ENCODE measurements around the gene RPS6KA4. TPM values are rescaled to one million over a fixed set of nuclear protein-coding genes. Genes with fewer than 3 reads are reported as not detected.

Gene RPS6KA4
- polyA plus RNA-seq, 1 experiment = 33.8 TPM

DNA sequence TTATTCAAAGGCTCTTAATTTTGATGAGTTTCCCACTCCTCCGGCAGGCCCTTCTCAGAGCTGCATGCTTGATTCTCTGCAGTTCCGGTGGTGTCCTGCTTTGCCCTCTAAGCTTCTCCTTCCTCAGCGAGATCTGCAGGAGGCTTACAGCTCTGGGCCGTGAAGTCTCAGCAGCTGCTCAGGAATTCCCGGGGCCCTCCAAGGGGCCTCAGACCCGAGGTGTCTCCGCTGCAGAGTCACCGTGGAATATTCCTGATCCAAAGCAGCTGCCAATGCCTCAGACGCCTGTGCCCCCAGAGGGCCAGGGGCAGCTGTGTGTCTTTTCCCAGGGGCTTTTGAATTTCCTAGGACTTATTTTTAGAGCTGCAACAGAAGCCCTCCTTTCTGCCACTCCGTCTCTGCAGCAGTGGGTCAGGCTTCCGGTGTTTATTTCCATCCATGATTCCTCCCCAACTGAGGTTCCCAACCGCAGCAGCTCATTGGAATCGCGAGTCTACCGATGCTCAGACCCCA is 37.2 kb downstream of the RPS6KA4 start:
- Histone ChIP-seq H3K27me3 (ENCODE audit: control insufficient read depth, insufficient read depth, low read length) (peaks cover 2% of the 10 kb centered on the region; the same call in 1 of the 2 replicates), H3K4me3 (ENCODE audit: low read depth, low read length) (no peak overlapping the region), H3K36me3 (ENCODE audit: control insufficient read depth, insufficient read depth, low read length) (no peaks in the 10 kb centered on the region)
- ChIA-PET POLR2A (no interaction called here), CTCF (interaction anchor here (0.6 to 2.2 kb wide), 3 partner anchors 11 to 192 kb away, joined by 3 to 6 read pairs (median 6); no protein-coding TSS in a partner anchor)
- no peak for DNase-seq (ENCODE audit: low read depth)
- TF ChIP-seq, protein P1, sequence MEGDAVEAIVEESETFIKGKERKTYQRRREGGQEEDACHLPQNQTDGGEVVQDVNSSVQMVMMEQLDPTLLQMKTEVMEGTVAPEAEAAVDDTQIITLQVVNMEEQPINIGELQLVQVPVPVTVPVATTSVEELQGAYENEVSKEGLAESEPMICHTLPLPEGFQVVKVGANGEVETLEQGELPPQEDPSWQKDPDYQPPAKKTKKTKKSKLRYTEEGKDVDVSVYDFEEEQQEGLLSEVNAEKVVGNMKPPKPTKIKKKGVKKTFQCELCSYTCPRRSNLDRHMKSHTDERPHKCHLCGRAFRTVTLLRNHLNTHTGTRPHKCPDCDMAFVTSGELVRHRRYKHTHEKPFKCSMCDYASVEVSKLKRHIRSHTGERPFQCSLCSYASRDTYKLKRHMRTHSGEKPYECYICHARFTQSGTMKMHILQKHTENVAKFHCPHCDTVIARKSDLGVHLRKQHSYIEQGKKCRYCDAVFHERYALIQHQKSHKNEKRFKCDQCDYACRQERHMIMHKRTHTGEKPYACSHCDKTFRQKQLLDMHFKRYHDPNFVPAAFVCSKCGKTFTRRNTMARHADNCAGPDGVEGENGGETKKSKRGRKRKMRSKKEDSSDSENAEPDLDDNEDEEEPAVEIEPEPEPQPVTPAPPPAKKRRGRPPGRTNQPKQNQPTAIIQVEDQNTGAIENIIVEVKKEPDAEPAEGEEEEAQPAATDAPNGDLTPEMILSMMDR (IDR thresholded peaks at IDR 0.05; ENCODE audit: insufficient read depth, low read depth, low read length) = no peak

DNA sequence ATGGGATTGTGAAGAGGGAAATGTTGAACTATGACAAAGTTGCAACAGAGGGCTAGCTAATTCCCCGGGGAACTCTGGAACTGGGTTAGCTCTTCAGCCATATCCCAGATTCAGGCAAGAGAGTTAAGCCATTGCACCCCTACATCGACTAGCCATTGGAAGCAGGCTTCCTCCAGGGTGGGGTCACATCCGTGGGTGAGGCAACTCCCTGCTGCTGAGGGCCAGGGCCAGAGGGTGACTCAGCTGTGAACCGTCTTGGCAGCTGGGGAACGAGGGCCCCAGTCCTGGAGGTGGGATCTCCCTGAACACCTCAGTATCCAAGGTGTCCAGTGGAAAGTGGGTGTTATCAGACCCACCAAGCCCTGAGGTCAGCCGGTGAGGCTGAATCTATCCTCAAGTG is 41.1 kb downstream of the RPS6KA4 start:
- H3K36me3 ChIP-seq (ENCODE audit: control insufficient read depth, insufficient read depth, low read length) = no peaks in the 10 kb centered on the region
- TF ChIP-seq, protein P1 (IDR thresholded peaks at IDR 0.05; ENCODE audit: insufficient read depth, low read depth, low read length) = no peak
- H3K4me3 ChIP-seq (ENCODE audit: low read depth, low read length) = no peak overlapping the region
- ChIA-PET CTCF (interaction anchor here (2.2 kb wide), 1 partner anchor 49 kb away, joined by 5 read pairs; no protein-coding TSS in a partner anchor), POLR2A (no interaction called here)
- no peak for DNase-seq (ENCODE audit: low read depth)
- H3K27me3 ChIP-seq (ENCODE audit: control insufficient read depth, insufficient read depth, low read length) = peaks cover 5% of the 10 kb centered on the region

DNA sequence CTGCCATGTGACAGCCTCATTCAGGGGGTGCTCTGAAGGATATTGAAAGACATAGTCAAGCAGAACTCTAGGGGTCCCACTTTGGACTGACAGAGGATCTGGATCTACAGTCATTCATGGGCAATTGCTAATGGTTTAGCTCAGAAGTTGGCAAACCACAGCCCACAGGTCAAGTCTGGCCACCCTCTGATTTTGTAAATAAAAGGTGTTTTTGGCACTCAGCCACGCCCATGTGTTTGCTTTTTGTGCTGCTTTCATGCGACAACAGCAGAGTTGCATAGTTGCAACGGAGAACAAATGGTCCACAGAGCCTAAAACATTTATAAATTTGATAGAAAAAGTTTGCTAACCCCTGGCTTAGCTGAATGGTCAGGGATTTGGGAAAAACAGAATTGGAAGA is 41.7 kb downstream of the RPS6KA4 start:
- DNase-seq (ENCODE audit: low read depth) = no peak
- TF ChIP-seq, protein P1 (IDR thresholded peaks at IDR 0.05; ENCODE audit: insufficient read depth, low read depth, low read length) = no peak
- ChIA-PET POLR2A (no interaction called here), CTCF (interaction anchor here (2.2 kb wide), 1 partner anchor 48 kb away, joined by 5 read pairs; no protein-coding TSS in a partner anchor)
- no peaks in the 10 kb centered on the region for H3K36me3 ChIP-seq (ENCODE audit: control insufficient read depth, insufficient read depth, low read length)
- H3K27me3 ChIP-seq (ENCODE audit: control insufficient read depth, insufficient read depth, low read length) = peaks cover 5% of the 10 kb centered on the region
- no peak overlapping the region for H3K4me3 ChIP-seq (ENCODE audit: low read depth, low read length)

DNA sequence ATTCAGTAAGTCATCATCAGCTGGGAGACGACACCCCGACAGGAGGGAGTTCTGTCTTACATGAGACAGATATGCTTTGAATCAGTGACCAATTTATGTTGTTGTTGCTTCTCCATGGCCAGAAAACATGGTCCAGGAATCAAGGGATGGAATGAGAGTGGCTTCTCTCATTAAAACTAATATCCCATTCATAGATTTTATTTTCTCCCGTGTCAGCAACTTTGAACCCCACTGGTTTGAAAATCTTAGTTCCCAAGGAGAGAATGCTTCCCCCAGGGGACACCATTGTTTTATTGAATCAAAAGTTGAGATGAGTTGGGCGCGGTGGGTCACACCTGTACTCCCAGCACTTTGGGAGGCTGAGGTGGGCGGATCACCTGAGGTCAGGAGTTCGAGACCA is 42.8 kb downstream of the RPS6KA4 start:
- no peaks in the 10 kb centered on the region for H3K36me3 ChIP-seq (ENCODE audit: control insufficient read depth, insufficient read depth, low read length)
- H3K27me3 ChIP-seq (ENCODE audit: control insufficient read depth, insufficient read depth, low read length) = peaks cover 7% of the 10 kb centered on the region
- CTCF ChIA-PET = no interaction called here
- no peak for DNase-seq (ENCODE audit: low read depth)
- TF ChIP-seq, protein P1 (IDR thresholded peaks at IDR 0.05; ENCODE audit: insufficient read depth, low read depth, low read length) = no peak
- POLR2A ChIA-PET = no interaction called here
- no peak overlapping the region for H3K4me3 ChIP-seq (ENCODE audit: low read depth, low read length)

DNA sequence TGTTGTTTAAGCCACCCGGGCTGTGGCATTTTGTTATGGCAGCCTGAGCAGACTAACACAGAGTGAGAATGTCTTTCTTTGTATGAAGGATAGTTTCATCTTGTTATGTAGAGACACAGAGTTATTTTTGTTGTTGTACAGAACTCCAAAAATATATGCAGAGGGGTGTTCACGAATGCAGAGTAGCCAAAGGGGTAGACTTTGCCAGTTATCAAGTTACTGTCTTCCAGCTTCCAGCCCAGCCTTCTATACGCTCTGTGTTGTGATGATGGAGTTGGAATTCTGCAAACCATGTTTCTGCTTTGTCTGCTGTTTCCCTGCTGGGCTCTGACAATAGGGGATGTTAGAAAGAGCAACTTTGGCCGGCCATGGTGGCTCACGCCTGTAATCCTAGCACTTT is 44.1 kb downstream of the RPS6KA4 start:
- ChIA-PET CTCF (no interaction called here), POLR2A (no interaction called here)
- no peak for DNase-seq (ENCODE audit: low read depth)

More for the DNA sequence above, 44.1 kb downstream of the RPS6KA4 start:
- TF ChIP-seq, protein P1 (IDR thresholded peaks at IDR 0.05; ENCODE audit: insufficient read depth, low read depth, low read length) = no peak
- Histone ChIP-seq H3K27me3 (ENCODE audit: control insufficient read depth, insufficient read depth, low read length) (peaks cover 7% of the 10 kb centered on the region), H3K4me3 (ENCODE audit: low read depth, low read length) (no peak overlapping the region), H3K36me3 (ENCODE audit: control insufficient read depth, insufficient read depth, low read length) (no peaks in the 10 kb centered on the region)
